ENCODE measurements around the gene PSMB3.

DNA sequence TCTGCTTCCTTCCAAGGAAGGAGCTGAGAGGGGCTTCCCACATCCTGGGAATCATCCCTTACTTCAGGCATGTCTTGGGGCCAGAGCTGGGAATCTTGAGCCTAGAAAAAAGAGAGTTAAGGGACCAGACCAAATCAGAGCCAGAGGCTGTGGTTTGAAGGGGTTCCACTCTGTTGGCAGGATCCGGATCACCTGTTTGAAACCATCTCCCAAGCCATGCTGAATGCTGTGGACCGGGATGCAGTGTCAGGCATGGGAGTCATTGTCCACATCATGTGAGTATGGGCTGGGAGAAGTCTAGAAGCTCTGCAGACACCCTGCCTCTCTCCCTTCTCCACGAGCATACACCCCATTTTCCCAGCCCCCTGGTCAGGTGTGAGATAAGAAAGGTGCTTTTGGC, 9.7 kb downstream of the PSMB3 start:
- TF ChIP-seq POLR2AphosphoS5 (IDR thresholded peaks at IDR 0.05; ENCODE audit: low read depth, low read length) (no peak), TAF1 (IDR thresholded peaks at IDR 0.05; ENCODE audit: borderline replicate concordance, insufficient read depth, low read length) (no peak)
- TF ChIP-seq, protein P1, sequence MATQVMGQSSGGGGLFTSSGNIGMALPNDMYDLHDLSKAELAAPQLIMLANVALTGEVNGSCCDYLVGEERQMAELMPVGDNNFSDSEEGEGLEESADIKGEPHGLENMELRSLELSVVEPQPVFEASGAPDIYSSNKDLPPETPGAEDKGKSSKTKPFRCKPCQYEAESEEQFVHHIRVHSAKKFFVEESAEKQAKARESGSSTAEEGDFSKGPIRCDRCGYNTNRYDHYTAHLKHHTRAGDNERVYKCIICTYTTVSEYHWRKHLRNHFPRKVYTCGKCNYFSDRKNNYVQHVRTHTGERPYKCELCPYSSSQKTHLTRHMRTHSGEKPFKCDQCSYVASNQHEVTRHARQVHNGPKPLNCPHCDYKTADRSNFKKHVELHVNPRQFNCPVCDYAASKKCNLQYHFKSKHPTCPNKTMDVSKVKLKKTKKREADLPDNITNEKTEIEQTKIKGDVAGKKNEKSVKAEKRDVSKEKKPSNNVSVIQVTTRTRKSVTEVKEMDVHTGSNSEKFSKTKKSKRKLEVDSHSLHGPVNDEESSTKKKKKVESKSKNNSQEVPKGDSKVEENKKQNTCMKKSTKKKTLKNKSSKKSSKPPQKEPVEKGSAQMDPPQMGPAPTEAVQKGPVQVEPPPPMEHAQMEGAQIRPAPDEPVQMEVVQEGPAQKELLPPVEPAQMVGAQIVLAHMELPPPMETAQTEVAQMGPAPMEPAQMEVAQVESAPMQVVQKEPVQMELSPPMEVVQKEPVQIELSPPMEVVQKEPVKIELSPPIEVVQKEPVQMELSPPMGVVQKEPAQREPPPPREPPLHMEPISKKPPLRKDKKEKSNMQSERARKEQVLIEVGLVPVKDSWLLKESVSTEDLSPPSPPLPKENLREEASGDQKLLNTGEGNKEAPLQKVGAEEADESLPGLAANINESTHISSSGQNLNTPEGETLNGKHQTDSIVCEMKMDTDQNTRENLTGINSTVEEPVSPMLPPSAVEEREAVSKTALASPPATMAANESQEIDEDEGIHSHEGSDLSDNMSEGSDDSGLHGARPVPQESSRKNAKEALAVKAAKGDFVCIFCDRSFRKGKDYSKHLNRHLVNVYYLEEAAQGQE (IDR thresholded peaks at IDR 0.05; ENCODE audit: insufficient read depth in 1 of 2, low read depth in 2 of 2, low read length in 2 of 2) = no peak

Data from PFSK-1 (cell line).